ENCODE results near the gene WDR19. TPM values are rescaled to one million over a fixed set of nuclear protein-coding genes. Genes with fewer than 3 reads are reported as not detected.

WDR19 gene
- total RNA-seq, 1 experiment from 2014 or later = 14.9 TPM

GRCh38 chr4:39231660-39232059 is 49.3 kb downstream of the WDR19 start:
- CTCF ChIA-PET = no interaction called here
- no TSS peak for BruUV-seq (replicated peaks)
- H3K9me3 Mint-ChIP-seq (ENCODE audit: low read depth, unreplicated experiment) = no peaks in the 10 kb centered on the region
- no peak overlapping the region for H3K27ac Mint-ChIP-seq (ENCODE audit: unreplicated experiment)
- no peaks in the 10 kb centered on the region for H3K4me1 Mint-ChIP-seq (ENCODE audit: low read depth, unreplicated experiment)
- H3K36me3 Mint-ChIP-seq (ENCODE audit: insufficient read depth, unreplicated experiment) = no peaks in the 10 kb centered on the region
- no peaks in the 10 kb centered on the region for H3K27me3 Mint-ChIP-seq (ENCODE audit: unreplicated experiment)
- H3K4me3 Mint-ChIP-seq (ENCODE audit: low read depth, unreplicated experiment) = no peak overlapping the region
- no peak for TF ChIP-seq CTCF (IDR thresholded peaks at IDR 0.05; ENCODE audit: unreplicated experiment)
- intact Hi-C loops (cut with micrococcal nuclease; ENCODE audit: unreplicated experiment) = no loop called here
- no peak for DNase-seq

- intact Hi-C loops (cut with micrococcal nuclease; ENCODE audit: unreplicated experiment) = no loop called here
- no peaks in the 10 kb centered on the region for H3K27me3 Mint-ChIP-seq (ENCODE audit: unreplicated experiment)
- no peak for TF ChIP-seq CTCF (IDR thresholded peaks at IDR 0.05; ENCODE audit: unreplicated experiment)
- no TSS peak for BruUV-seq (replicated peaks)
- H3K4me3 Mint-ChIP-seq (ENCODE audit: low read depth, unreplicated experiment) = no peak overlapping the region
- H3K4me1 Mint-ChIP-seq (ENCODE audit: low read depth, unreplicated experiment) = no peaks in the 10 kb centered on the region
- CTCF ChIA-PET = no interaction called here
- H3K9me3 Mint-ChIP-seq (ENCODE audit: low read depth, unreplicated experiment) = no peaks in the 10 kb centered on the region
- H3K27ac Mint-ChIP-seq (ENCODE audit: unreplicated experiment) = no peak overlapping the region
- no peak for DNase-seq
- H3K36me3 Mint-ChIP-seq (ENCODE audit: insufficient read depth, unreplicated experiment) = no peaks in the 10 kb centered on the region
These were observed 49.8 kb downstream of the WDR19 start for GRCh38 chr4:39232100-39232499.

- Mint-ChIP-seq H3K9me3 (ENCODE audit: low read depth, unreplicated experiment) (no peaks in the 10 kb centered on the region), H3K27ac (ENCODE audit: unreplicated experiment) (no peak overlapping the region), H3K4me1 (ENCODE audit: low read depth, unreplicated experiment) (no peaks in the 10 kb centered on the region), H3K27me3 (ENCODE audit: unreplicated experiment) (no peaks in the 10 kb centered on the region), H3K36me3 (ENCODE audit: insufficient read depth, unreplicated experiment) (no peaks in the 10 kb centered on the region), H3K4me3 (ENCODE audit: low read depth, unreplicated experiment) (no peak overlapping the region)
- TF ChIP-seq CTCF (IDR thresholded peaks at IDR 0.05; ENCODE audit: unreplicated experiment) = no peak
- BruUV-seq (replicated peaks) = no TSS peak
- CTCF ChIA-PET = no interaction called here
- DNase-seq = no peak
- intact Hi-C loops (cut with micrococcal nuclease; ENCODE audit: unreplicated experiment) = no loop called here
These were observed 50.8 kb downstream of the WDR19 start for GRCh38 chr4:39233114-39233513.

- intact Hi-C loops (cut with micrococcal nuclease; ENCODE audit: unreplicated experiment) = no loop called here
- no peaks in the 10 kb centered on the region for H3K36me3 Mint-ChIP-seq (ENCODE audit: insufficient read depth, unreplicated experiment)
- no peak overlapping the region for H3K27ac Mint-ChIP-seq (ENCODE audit: unreplicated experiment)
- no peaks in the 10 kb centered on the region for H3K4me1 Mint-ChIP-seq (ENCODE audit: low read depth, unreplicated experiment)
- H3K9me3 Mint-ChIP-seq (ENCODE audit: low read depth, unreplicated experiment) = no peaks in the 10 kb centered on the region
- CTCF ChIA-PET = no interaction called here
- H3K4me3 Mint-ChIP-seq (ENCODE audit: low read depth, unreplicated experiment) = no peak overlapping the region
- no peaks in the 10 kb centered on the region for H3K27me3 Mint-ChIP-seq (ENCODE audit: unreplicated experiment)
- BruUV-seq (replicated peaks) = no TSS peak
- no peak for DNase-seq
- no peak for TF ChIP-seq CTCF (IDR thresholded peaks at IDR 0.05; ENCODE audit: unreplicated experiment)
These were observed 51.5 kb downstream of the WDR19 start for GRCh38 chr4:39233783-39234182.

GRCh38 chr4:39235021-39235420 is 52.7 kb downstream of the WDR19 start:
- CTCF ChIA-PET = no interaction called here
- no peaks in the 10 kb centered on the region for H3K4me1 Mint-ChIP-seq (ENCODE audit: low read depth, unreplicated experiment)
- no peaks in the 10 kb centered on the region for H3K36me3 Mint-ChIP-seq (ENCODE audit: insufficient read depth, unreplicated experiment)
- intact Hi-C loops (cut with micrococcal nuclease; ENCODE audit: unreplicated experiment) = no loop called here
- H3K27ac Mint-ChIP-seq (ENCODE audit: unreplicated experiment) = no peak overlapping the region
- no TSS peak for BruUV-seq (replicated peaks)
- no peak for TF ChIP-seq CTCF (IDR thresholded peaks at IDR 0.05; ENCODE audit: unreplicated experiment)
- no peak for DNase-seq
- no peak overlapping the region for H3K4me3 Mint-ChIP-seq (ENCODE audit: low read depth, unreplicated experiment)
- no peaks in the 10 kb centered on the region for H3K9me3 Mint-ChIP-seq (ENCODE audit: low read depth, unreplicated experiment)
- H3K27me3 Mint-ChIP-seq (ENCODE audit: unreplicated experiment) = no peaks in the 10 kb centered on the region
